Measurements from ENCODE around the gene EHMT2. TPM values are rescaled to one million over a fixed set of nuclear protein-coding genes. Genes with fewer than 3 reads are reported as not detected.

EHMT2 gene
- total and polyA plus RNA-seq, 2 of the 13 experiments (the other 11 are each of a cell fraction or from before 2014, with no cell fraction given) = 55.2 to 69.2 TPM

DNA sequence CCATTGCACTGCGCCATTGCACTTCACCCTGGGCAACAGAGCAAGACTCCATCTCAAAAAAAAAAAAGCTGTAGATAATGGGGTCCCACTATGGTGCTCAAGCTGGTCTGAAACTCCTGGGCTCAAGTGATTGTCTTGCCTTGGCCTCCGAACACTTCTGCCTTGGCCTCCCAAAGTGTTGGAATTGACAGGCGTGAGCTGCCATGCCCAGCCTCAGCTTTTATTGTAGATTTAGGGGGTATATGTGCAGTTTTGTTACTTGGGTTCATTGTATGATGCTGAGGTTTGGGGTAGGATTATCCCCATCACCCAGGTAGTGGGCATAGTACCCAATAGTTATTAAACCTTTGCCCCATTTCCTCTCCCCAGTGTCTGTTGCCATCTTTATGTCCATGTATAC is 58.5 kb downstream of the EHMT2 start (continued):
- TF ChIP-seq, protein P1, sequence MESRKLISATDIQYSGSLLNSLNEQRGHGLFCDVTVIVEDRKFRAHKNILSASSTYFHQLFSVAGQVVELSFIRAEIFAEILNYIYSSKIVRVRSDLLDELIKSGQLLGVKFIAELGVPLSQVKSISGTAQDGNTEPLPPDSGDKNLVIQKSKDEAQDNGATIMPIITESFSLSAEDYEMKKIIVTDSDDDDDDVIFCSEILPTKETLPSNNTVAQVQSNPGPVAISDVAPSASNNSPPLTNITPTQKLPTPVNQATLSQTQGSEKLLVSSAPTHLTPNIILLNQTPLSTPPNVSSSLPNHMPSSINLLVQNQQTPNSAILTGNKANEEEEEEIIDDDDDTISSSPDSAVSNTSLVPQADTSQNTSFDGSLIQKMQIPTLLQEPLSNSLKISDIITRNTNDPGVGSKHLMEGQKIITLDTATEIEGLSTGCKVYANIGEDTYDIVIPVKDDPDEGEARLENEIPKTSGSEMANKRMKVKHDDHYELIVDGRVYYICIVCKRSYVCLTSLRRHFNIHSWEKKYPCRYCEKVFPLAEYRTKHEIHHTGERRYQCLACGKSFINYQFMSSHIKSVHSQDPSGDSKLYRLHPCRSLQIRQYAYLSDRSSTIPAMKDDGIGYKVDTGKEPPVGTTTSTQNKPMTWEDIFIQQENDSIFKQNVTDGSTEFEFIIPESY (CRISPR knock-in tag; IDR thresholded peaks at IDR 0.05) = 0 out of 2 replicates have a peak, but pooled peaks have one; percentile 29
- TF ChIP-seq, protein P2, sequence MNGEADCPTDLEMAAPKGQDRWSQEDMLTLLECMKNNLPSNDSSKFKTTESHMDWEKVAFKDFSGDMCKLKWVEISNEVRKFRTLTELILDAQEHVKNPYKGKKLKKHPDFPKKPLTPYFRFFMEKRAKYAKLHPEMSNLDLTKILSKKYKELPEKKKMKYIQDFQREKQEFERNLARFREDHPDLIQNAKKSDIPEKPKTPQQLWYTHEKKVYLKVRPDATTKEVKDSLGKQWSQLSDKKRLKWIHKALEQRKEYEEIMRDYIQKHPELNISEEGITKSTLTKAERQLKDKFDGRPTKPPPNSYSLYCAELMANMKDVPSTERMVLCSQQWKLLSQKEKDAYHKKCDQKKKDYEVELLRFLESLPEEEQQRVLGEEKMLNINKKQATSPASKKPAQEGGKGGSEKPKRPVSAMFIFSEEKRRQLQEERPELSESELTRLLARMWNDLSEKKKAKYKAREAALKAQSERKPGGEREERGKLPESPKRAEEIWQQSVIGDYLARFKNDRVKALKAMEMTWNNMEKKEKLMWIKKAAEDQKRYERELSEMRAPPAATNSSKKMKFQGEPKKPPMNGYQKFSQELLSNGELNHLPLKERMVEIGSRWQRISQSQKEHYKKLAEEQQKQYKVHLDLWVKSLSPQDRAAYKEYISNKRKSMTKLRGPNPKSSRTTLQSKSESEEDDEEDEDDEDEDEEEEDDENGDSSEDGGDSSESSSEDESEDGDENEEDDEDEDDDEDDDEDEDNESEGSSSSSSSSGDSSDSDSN (CRISPR knock-in tag; IDR thresholded peaks at IDR 0.05) = no peak
- TF ChIP-seq, protein P3, sequence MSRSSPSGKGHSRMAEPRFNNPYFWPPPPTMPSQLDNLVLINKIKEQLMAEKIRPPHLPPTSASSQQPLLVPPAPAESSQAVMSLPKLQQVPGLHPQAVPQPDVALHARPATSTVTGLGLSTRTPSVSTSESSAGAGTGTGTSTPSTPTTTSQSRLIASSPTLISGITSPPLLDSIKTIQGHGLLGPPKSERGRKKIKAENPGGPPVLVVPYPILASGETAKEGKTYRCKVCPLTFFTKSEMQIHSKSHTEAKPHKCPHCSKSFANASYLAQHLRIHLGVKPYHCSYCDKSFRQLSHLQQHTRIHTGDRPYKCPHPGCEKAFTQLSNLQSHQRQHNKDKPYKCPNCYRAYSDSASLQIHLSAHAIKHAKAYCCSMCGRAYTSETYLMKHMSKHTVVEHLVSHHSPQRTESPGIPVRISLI (CRISPR knock-in tag; IDR thresholded peaks at IDR 0.05; ENCODE audit: borderline replicate concordance) = 0 out of 2 replicates have a peak, but pooled peaks have one; percentile 8
- TF ChIP-seq TFE3 (CRISPR knock-in tag; IDR thresholded peaks at IDR 0.05) = no peak

Data from HepG2 (cell line).